ENCODE data around the gene SMIM1. TPM values are rescaled to one million over a fixed set of nuclear protein-coding genes. Genes with fewer than 3 reads are reported as not detected.

SMIM1 gene
- total RNA-seq, 1 donor from 2014 or later, result 6.6 TPM

GRCh38 chr1:3732434-3733093, 40.0 kb upstream of the SMIM1 start:
- H3K4me2 ChIP-seq (ENCODE audit: low read length), result no peak overlapping the region
- Mint-ChIP-seq H3K4me3 (ENCODE audit: unreplicated experiment) (no peak overlapping the region), H3K27ac (ENCODE audit: unreplicated experiment) (no peak overlapping the region), H3K9me3 (ENCODE audit: unreplicated experiment) (no peaks in the 10 kb centered on the region), H3K27me3 (ENCODE audit: low read depth, unreplicated experiment) (peaks cover 10% of the 10 kb centered on the region), H3K36me3 (ENCODE audit: low read depth, unreplicated experiment) (peaks cover 2% of the 10 kb centered on the region), H3K4me1 (ENCODE audit: low read depth, unreplicated experiment) (no peaks in the 10 kb centered on the region)
- H4K20me1 ChIP-seq (ENCODE audit: insufficient read depth, low read length), result no peaks in the 10 kb centered on the region
- FAIRE-seq (no peak), DNase-seq (ENCODE audit: low read depth) (no peak)
- no peaks in the 10 kb centered on the region for H3K79me2 ChIP-seq (ENCODE audit: insufficient read depth, low read length)
- no peaks in the 10 kb centered on the region for H3K4me1 ChIP-seq (ENCODE audit: insufficient read depth, low read length)
- H3K4me3 ChIP-seq (ENCODE audit: insufficient read depth, low read depth, low read length), result no peak overlapping the region
- no peaks in the 10 kb centered on the region for H3K36me3 ChIP-seq (ENCODE audit: insufficient read depth, low read length)
- no peak overlapping the region for H2AFZ ChIP-seq (ENCODE audit: low read depth, low read length)
- no peak overlapping the region for H3K27ac ChIP-seq (ENCODE audit: low read depth, low read length)
- H3K9ac ChIP-seq (ENCODE audit: low read length), result no peak overlapping the region
- TF ChIP-seq EZH2 (IDR thresholded peaks at IDR 0.05; ENCODE audit: insufficient read depth, low read length) (peak; percentile 44), CTCF (IDR thresholded peaks at IDR 0.05; ENCODE audit: insufficient read depth, low read depth, low read length) (no peak)
- H3K27me3 ChIP-seq (ENCODE audit: insufficient read depth, low read length), result peaks cover 6% of the 10 kb centered on the region
- no peaks in the 10 kb centered on the region for H3K9me3 ChIP-seq (ENCODE audit: insufficient read depth, low read depth, low read length)

DNA sequence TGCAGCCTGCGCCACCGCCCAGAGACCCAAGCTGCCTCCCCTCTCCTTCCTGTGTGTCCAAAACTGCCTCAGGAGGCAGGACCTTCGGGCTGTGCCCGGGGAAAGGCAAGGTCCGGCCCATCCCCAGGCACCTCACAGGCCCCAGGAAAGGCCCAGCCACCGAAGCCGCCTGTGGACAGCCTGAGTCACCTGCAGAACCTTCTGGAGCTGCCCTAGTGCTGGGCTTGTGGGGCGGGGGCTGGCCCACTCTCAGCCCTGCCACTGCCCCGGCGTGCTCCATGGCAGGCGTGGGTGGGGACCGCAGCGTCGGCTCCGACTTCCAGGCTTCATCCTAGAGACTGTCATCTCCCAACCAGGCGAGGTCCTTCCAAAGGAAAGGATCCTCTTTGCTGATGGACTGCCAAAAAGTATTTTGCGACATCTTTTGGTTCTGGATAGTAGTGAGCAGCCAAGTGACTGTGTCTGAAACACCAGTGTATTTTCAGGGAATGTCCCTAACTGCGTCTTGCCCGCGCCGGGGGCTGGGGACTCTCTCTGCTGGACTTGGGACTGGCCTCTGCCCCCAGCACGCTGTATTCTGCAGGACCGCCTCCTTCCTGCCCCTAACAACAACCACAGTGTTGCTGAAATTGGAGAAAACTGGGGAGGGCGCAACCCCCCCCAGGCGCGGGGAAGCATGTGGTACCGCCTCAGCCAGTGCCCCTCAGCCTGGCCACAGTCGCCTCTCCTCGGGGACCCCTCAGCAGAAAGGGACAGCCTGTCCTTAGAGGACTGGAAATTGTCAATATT, 39.3 kb upstream of the SMIM1 start:
- Histone ChIP-seq H3K9ac (ENCODE audit: low read length) (no peak overlapping the region), H3K27ac (ENCODE audit: low read depth, low read length) (no peak overlapping the region), H3K9me3 (ENCODE audit: insufficient read depth, low read depth, low read length) (no peaks in the 10 kb centered on the region), H3K4me2 (ENCODE audit: low read length) (no peak overlapping the region), H3K36me3 (ENCODE audit: insufficient read depth, low read length) (no peaks in the 10 kb centered on the region), H3K4me1 (ENCODE audit: insufficient read depth, low read length) (no peaks in the 10 kb centered on the region), H3K79me2 (ENCODE audit: insufficient read depth, low read length) (no peaks in the 10 kb centered on the region), H2AFZ (ENCODE audit: low read depth, low read length) (no peak overlapping the region), H3K4me3 (ENCODE audit: insufficient read depth, low read depth, low read length) (no peak overlapping the region), H4K20me1 (ENCODE audit: insufficient read depth, low read length) (no peaks in the 10 kb centered on the region), H3K27me3 (ENCODE audit: insufficient read depth, low read length) (peaks cover 6% of the 10 kb centered on the region)
- FAIRE-seq (no peak), DNase-seq (ENCODE audit: low read depth) (no peak)
- TF ChIP-seq EZH2 (IDR thresholded peaks at IDR 0.05; ENCODE audit: insufficient read depth, low read length) (peak; percentile 25), CTCF (IDR thresholded peaks at IDR 0.05; ENCODE audit: insufficient read depth, low read depth, low read length) (no peak)
- no peak overlapping the region for H3K27ac Mint-ChIP-seq (ENCODE audit: unreplicated experiment)
- H3K36me3 Mint-ChIP-seq (ENCODE audit: low read depth, unreplicated experiment), result peaks cover 4% of the 10 kb centered on the region
- no peak overlapping the region for H3K4me3 Mint-ChIP-seq (ENCODE audit: unreplicated experiment)
- no peaks in the 10 kb centered on the region for H3K9me3 Mint-ChIP-seq (ENCODE audit: unreplicated experiment)
- peaks cover 10% of the 10 kb centered on the region for H3K27me3 Mint-ChIP-seq (ENCODE audit: low read depth, unreplicated experiment)
- no peaks in the 10 kb centered on the region for H3K4me1 Mint-ChIP-seq (ENCODE audit: low read depth, unreplicated experiment)
